Gastroesophageal sphincter (tissue), 4 donors: ENCODE results near the gene CFAP210. TPM values are rescaled to one million over a fixed set of nuclear protein-coding genes. Genes with fewer than 3 reads are reported as not detected.

Source experiments
- ATAC-seq: fragments of 150-250 bp; one replicate; pipeline ENCODE4 v1.9.1; 2016; ENCODE audit warnings: mild to moderate bottlenecking, moderate library complexity
- H3K27ac ChIP-seq, 4 donors: fragments of 200-600 bp; sonication (generic) in 3 of 4; 1 replicate in 3 of 4; 2 replicates in 1 of 4; pipeline ENCODE4 v1.5.1; 2016 to 2019
- H3K27me3 ChIP-seq: fragments of 200-600 bp; sonication (generic); one replicate; pipeline ENCODE4 v1.5.1; 2019
- H3K36me3 ChIP-seq, 2 donors: fragments of 200-600 bp; sonication (generic); one replicate each; pipeline ENCODE4 v1.5.1; 2019; ENCODE audit warnings: control low read depth in 1 of 2
- H3K4me1 ChIP-seq, 3 donors: fragments of 200-600 bp; sonication (generic); 1 replicate in 2 of 3; 2 replicates in 1 of 3; pipeline ENCODE4 v1.5.1; 2016 to 2019; ENCODE audit warnings: control low read depth in 2 of 3
- H3K4me3 ChIP-seq, 2 donors: fragments of 200-600 bp; sonication (generic); one replicate each; pipeline ENCODE4 v1.5.1; 2019; ENCODE audit warnings: mild to moderate bottlenecking in 1 of 2, moderate library complexity in 1 of 2
- H3K9me3 ChIP-seq, 3 donors: fragments of 200-600 bp; sonication (generic); one replicate each; pipeline ENCODE4 v1.5.1; 2017 to 2019; ENCODE audit warnings: control low read depth in 2 of 3
- CTCF ChIP-seq, 4 experiments: fragments of 200-600 bp in 2 of 4; fragments of 450-650 bp in 2 of 4; sonication (generic) in 1 of 4; IDR thresholded peaks; one replicate each; pipeline ENCODE4 v1.5.1; 2017 to 2019; ENCODE audit warnings: antibody characterized with exemption in 4 of 4, mild to moderate bottlenecking in 2 of 4, moderate library complexity in 2 of 4
- EP300 ChIP-seq: sonication (generic); formaldehyde crosslinking; IDR thresholded peaks from one replicate; pipeline ENCODE4 v1.6.1; 2017; ENCODE audit warnings: antibody characterized with exemption, mild to moderate bottlenecking
- POLR2A ChIP-seq, 2 donors: fragments of 450-650 bp; IDR thresholded peaks; one replicate each; pipeline ENCODE4 v1.6.1; 2017; ENCODE audit warnings: antibody characterized with exemption in 2 of 2, mild to moderate bottlenecking in 2 of 2, moderate library complexity in 1 of 2
- POLR2AphosphoS5 ChIP-seq: sonication (generic); formaldehyde crosslinking; IDR thresholded peaks from one replicate; pipeline ENCODE4 v1.6.1; 2017; ENCODE audit warnings: antibody characterized with exemption
- WGBS, 2 donors: methylation state at CpG; one replicate each; pipeline ENCODE4 v1.1.5; 2018; ENCODE audit warnings: low coverage in 1 of 2; 5-methylcytosine and 5-hydroxymethylcytosine counted together
- total RNA-seq, 4 donors: library from RNA; depleted of rRNA; stranded (reverse); fragments of >200 nt; gene quantifications; one replicate each; pipeline ENCODE4 v1.1.0, GENCODE V29; 2016

Gene CFAP210
- total RNA-seq, 4 donors from 2014 or later, result not detected

GRCh38 chr2:169673921-169674320 is 20.3 kb downstream of the CFAP210 start:
- Histone ChIP-seq H3K4me3 (no peak overlapping the region), H3K36me3 (no peaks in the 10 kb centered on the region), H3K4me1 (no peaks in the 10 kb centered on the region), H3K27ac (no peak overlapping the region), H3K9me3 (no peaks in the 10 kb centered on the region), H3K27me3 (no peaks in the 10 kb centered on the region)
- no peak for ATAC-seq
- 86 to 100% methylated on average over 2 of the region's 2 CpGs for WGBS, 2 donors
- TF ChIP-seq POLR2A (IDR thresholded peaks at IDR 0.05), result no peak
- TF ChIP-seq POLR2AphosphoS5, result no peak
- TF ChIP-seq EP300, result no peak
- no peak for TF ChIP-seq CTCF (IDR thresholded peaks at IDR 0.05)

- no peak for ATAC-seq
- H3K4me3 ChIP-seq, result no peak overlapping the region
- no peaks in the 10 kb centered on the region for H3K36me3 ChIP-seq
- 61 to 83% methylated on average over 3 of the region's 3 CpGs for WGBS, 2 donors
- no peak for TF ChIP-seq POLR2AphosphoS5
- no peak for TF ChIP-seq EP300
- no peak for TF ChIP-seq POLR2A (IDR thresholded peaks at IDR 0.05)
- TF ChIP-seq CTCF (IDR thresholded peaks at IDR 0.05), result no peak
- no peak overlapping the region for H3K27ac ChIP-seq
- no peaks in the 10 kb centered on the region for H3K9me3 ChIP-seq
- no peaks in the 10 kb centered on the region for H3K4me1 ChIP-seq
- no peaks in the 10 kb centered on the region for H3K27me3 ChIP-seq
Measured at GRCh38 chr2:169673106-169673505, 21.1 kb downstream of the CFAP210 start.

- H3K4me1 ChIP-seq, result no peaks in the 10 kb centered on the region
- no peaks in the 10 kb centered on the region for H3K36me3 ChIP-seq
- H3K27me3 ChIP-seq, result no peaks in the 10 kb centered on the region
- TF ChIP-seq POLR2AphosphoS5, result no peak
- no peak for TF ChIP-seq CTCF (IDR thresholded peaks at IDR 0.05)
- TF ChIP-seq POLR2A (IDR thresholded peaks at IDR 0.05), result no peak
- TF ChIP-seq EP300, result no peak
- no peaks in the 10 kb centered on the region for H3K9me3 ChIP-seq
- H3K27ac ChIP-seq, result no peak overlapping the region
- no peak overlapping the region for H3K4me3 ChIP-seq
- 91% methylated on average over 5 of the region's 6 CpGs; no CpG with 5 or more reads in 1 of the 2 donors for WGBS, 2 donors
- no peak for ATAC-seq
Measured at GRCh38 chr2:169672406-169672805, 21.8 kb downstream of the CFAP210 start.

GRCh38 chr2:169670937-169671336 is 23.3 kb downstream of the CFAP210 start:
- no peak for ATAC-seq
- Histone ChIP-seq H3K36me3 (no peaks in the 10 kb centered on the region), H3K4me3 (no peak overlapping the region), H3K27ac (no peak overlapping the region), H3K4me1 (no peaks in the 10 kb centered on the region), H3K9me3 (no peaks in the 10 kb centered on the region), H3K27me3 (no peaks in the 10 kb centered on the region)
- WGBS, 2 donors, result 90 to 100% methylated on average over 2 to 4 of the region's 4 CpGs
- TF ChIP-seq POLR2AphosphoS5 (no peak), EP300 (no peak), POLR2A (IDR thresholded peaks at IDR 0.05) (no peak), CTCF (IDR thresholded peaks at IDR 0.05) (no peak)

- Histone ChIP-seq H3K27me3 (no peaks in the 10 kb centered on the region), H3K27ac (no peak overlapping the region), H3K36me3 (no peaks in the 10 kb centered on the region), H3K9me3 (no peaks in the 10 kb centered on the region), H3K4me3 (no peak overlapping the region), H3K4me1 (no peaks in the 10 kb centered on the region)
- TF ChIP-seq CTCF (IDR thresholded peaks at IDR 0.05), result no peak
- TF ChIP-seq POLR2A (IDR thresholded peaks at IDR 0.05), result no peak
- no peak for TF ChIP-seq POLR2AphosphoS5
- TF ChIP-seq EP300, result no peak
- WGBS, 2 donors, result 39% methylated on average over 2 of the region's 2 CpGs; no CpG with 5 or more reads in 1 of the 2 donors
- no peak for ATAC-seq
Measured at GRCh38 chr2:169670215-169670651, 24.0 kb downstream of the CFAP210 start.
